B cell (primary cell): ENCODE data around the gene NYAP1. TPM values are rescaled to one million over a fixed set of nuclear protein-coding genes. Genes with fewer than 3 reads are reported as not detected.

Experiments
- ATAC-seq: fragments of 200-7000 bp; cut with Tn5 transposase; one replicate; pipeline ENCODE4 v1.10.0; 2021; ENCODE audit warnings: low read depth, mild to moderate bottlenecking, moderate number of reproducible peaks, moderate library complexity
- CTCF ChIA-PET: fragments of 350-600 bp; sonication (Branson Sonifier 250); formaldehyde crosslinking; loops from one replicate; lab custom pipeline; 2021; ENCODE audit warnings: antibody characterized with exemption, inconsistent platforms; lab: Charles Lee
- POLR2A ChIA-PET: fragments of 350-600 bp; sonication (Branson Sonifier 250); formaldehyde crosslinking; loops from one replicate; lab custom pipeline; 2021; ENCODE audit warnings: antibody characterized with exemption; lab: Charles Lee
- DNase-seq: peaks from one replicate; pipeline ENCODE4 v3.0.0; 2013
- H2AFZ ChIP-seq: 2 replicates; pipeline ENCODE4 v1.6.1; 2012; ENCODE audit warnings: mild to moderate bottlenecking, low read depth, low read length; ENCODE audit not compliant: insufficient read depth, poor library complexity, severe bottlenecking
- H3K27ac ChIP-seq, 2 donors: 1 replicate in 1 of 2; 2 replicates in 1 of 2; pipeline ENCODE4 v1.5.1; 2012 to 2013; ENCODE audit warnings: low read length in 2 of 2, mild to moderate bottlenecking in 2 of 2, moderate library complexity in 1 of 2
- H3K27me3 ChIP-seq, 4 experiments: fragments of 200-600 bp in 1 of 4; sonication (generic) in 1 of 4; replicated peaks in 1 of 4; 1 replicate in 2 of 4; 2 replicates in 2 of 4; pipeline versions ENCODE4 v1.6.1 to v1.7.0; 2013 to 2016; ENCODE audit warnings: low read length in 3 of 4, mild to moderate bottlenecking in 2 of 4, mixed read lengths in 1 of 4, moderate library complexity in 1 of 4; ENCODE audit not compliant: insufficient read depth in 4 of 4, control insufficient read depth in 3 of 4; ENCODE audit errors: control extremely low read depth in 1 of 4
- H3K36me3 ChIP-seq, 2 experiments: replicated peaks in 1 of 2; 1 replicate in 1 of 2; 2 replicates in 1 of 2; pipeline versions ENCODE4 v1.6.1 to v1.7.1; 2013; ENCODE audit warnings: low read length in 1 of 2; ENCODE audit not compliant: insufficient read depth in 2 of 2, control insufficient read depth in 1 of 2; ENCODE audit errors: control extremely low read depth in 1 of 2, extremely low read depth in 1 of 2
- H3K4me1 ChIP-seq, 2 donors: fragments of 200-600 bp in 1 of 2; sonication (generic) in 1 of 2; 1 replicate in 1 of 2; 2 replicates in 1 of 2; pipeline versions ENCODE4 v1.5.1 to v1.6.1; 2013 to 2017; ENCODE audit warnings: low read length in 2 of 2; ENCODE audit not compliant: control insufficient read depth in 2 of 2, insufficient read depth in 2 of 2
- H3K4me2 ChIP-seq: replicated peaks from 2 replicates; pipeline ENCODE3; 2012; ENCODE audit warnings: mild to moderate bottlenecking, low read depth, low read length; ENCODE audit not compliant: poor library complexity, severe bottlenecking
- H3K4me3 ChIP-seq, 5 experiments: fragments of 200-600 bp in 1 of 5; sonication (generic) in 1 of 5; 1 replicate in 3 of 5; 2 replicates in 2 of 5; pipeline versions ENCODE4 v1.5.1 to v1.7.0; 2011 to 2016; ENCODE audit warnings: low read length in 4 of 5, mild to moderate bottlenecking in 4 of 5, low read depth in 2 of 5, control low read depth in 1 of 5, moderate library complexity in 1 of 5; ENCODE audit not compliant: insufficient read depth in 1 of 5; ENCODE audit errors: control extremely low read depth in 1 of 5, extremely low read depth in 1 of 5
- H3K79me2 ChIP-seq: fragments of 200-600 bp; sonication (generic); one replicate; pipeline ENCODE4 v1.6.0; 2016; ENCODE audit warnings: low read length; ENCODE audit not compliant: control insufficient read depth, insufficient read depth
- H3K9ac ChIP-seq: fragments of 200-600 bp; sonication (generic); 2 replicates; pipeline ENCODE4 v1.6.1; 2017; ENCODE audit warnings: mild to moderate bottlenecking, low read length, moderate library complexity
- H3K9me3 ChIP-seq, 3 donors: one replicate each; pipeline versions ENCODE4 v1.6.1 to v1.7.1; 2013; ENCODE audit warnings: low read length in 2 of 3; ENCODE audit not compliant: control insufficient read depth in 2 of 3, insufficient read depth in 1 of 3; ENCODE audit errors: control extremely low read depth in 1 of 3
- H4K20me1 ChIP-seq: 2 replicates; pipeline ENCODE4 v1.6.0; 2012; ENCODE audit warnings: mild to moderate bottlenecking, low read length; ENCODE audit not compliant: insufficient read depth, control insufficient read depth, poor library complexity, severe bottlenecking
- H3K27ac Mint-ChIP-seq: one replicate; pipeline ENCODE4 v1.8.0; 2021; ENCODE audit warnings: mixed read lengths
- H3K27me3 Mint-ChIP-seq: one replicate; pipeline ENCODE4 v1.8.0; 2021; ENCODE audit warnings: mixed read lengths
- H3K4me1 Mint-ChIP-seq: one replicate; pipeline ENCODE4 v1.8.0; 2021; ENCODE audit warnings: mixed read lengths
- H3K4me3 Mint-ChIP-seq: one replicate; pipeline ENCODE4 v1.8.0; 2021; ENCODE audit warnings: mixed read lengths
- H3K9me3 Mint-ChIP-seq: one replicate; pipeline ENCODE4 v1.8.0; 2022; ENCODE audit warnings: mixed read lengths; ENCODE audit not compliant: insufficient read depth
- EZH2 ChIP-seq: IDR thresholded peaks from 2 replicates; pipeline ENCODE4 v1.6.1; 2012; ENCODE audit warnings: borderline replicate concordance, low read depth, mild to moderate bottlenecking, moderate library complexity, low read length; ENCODE audit not compliant: insufficient read depth, poor library complexity, severe bottlenecking
- WGBS: methylation state at CpG from one replicate; pipeline ENCODE4 v1.1.5; 2013; ENCODE audit warnings: missing lambda C conversion rate; ENCODE audit not compliant: insufficient coverage; 5-methylcytosine and 5-hydroxymethylcytosine counted together
- intact Hi-C: fragments of 100-400 bp; cut with micrococcal nuclease; formaldehyde crosslinking; loops from one replicate; pipeline ENCODE4 v1.10.0; 2022
- polyA plus RNA-seq: library from polyadenylated mRNA; depleted of rRNA; stranded (reverse); fragments of >200 nt; gene quantifications from 2 replicates; pipeline ENCODE4 v1.2.3, GENCODE V29; 2012
- total RNA-seq, 2 donors: library from RNA; stranded (reverse); fragments of 120-200 nt in 1 of 2; gene quantifications; 1 replicate in 1 of 2; 2 replicates in 1 of 2; pipeline versions ENCODE4 v1.2.3 to v1.2.4, GENCODE V29; 2013 to 2022
- TF ChIP-seq, protein P1 (sequence below): fragments of 200-600 bp; IDR thresholded peaks from one replicate; pipeline ENCODE4 v1.8.0; 2022; ENCODE audit warnings: antibody characterized with exemption, mild to moderate bottlenecking

The NYAP1 gene
- total and polyA plus RNA-seq, 2 donors (not counting 1 experiment from before 2014, with no cell fraction given), result 0.06 TPM; not detected in 1

DNA sequence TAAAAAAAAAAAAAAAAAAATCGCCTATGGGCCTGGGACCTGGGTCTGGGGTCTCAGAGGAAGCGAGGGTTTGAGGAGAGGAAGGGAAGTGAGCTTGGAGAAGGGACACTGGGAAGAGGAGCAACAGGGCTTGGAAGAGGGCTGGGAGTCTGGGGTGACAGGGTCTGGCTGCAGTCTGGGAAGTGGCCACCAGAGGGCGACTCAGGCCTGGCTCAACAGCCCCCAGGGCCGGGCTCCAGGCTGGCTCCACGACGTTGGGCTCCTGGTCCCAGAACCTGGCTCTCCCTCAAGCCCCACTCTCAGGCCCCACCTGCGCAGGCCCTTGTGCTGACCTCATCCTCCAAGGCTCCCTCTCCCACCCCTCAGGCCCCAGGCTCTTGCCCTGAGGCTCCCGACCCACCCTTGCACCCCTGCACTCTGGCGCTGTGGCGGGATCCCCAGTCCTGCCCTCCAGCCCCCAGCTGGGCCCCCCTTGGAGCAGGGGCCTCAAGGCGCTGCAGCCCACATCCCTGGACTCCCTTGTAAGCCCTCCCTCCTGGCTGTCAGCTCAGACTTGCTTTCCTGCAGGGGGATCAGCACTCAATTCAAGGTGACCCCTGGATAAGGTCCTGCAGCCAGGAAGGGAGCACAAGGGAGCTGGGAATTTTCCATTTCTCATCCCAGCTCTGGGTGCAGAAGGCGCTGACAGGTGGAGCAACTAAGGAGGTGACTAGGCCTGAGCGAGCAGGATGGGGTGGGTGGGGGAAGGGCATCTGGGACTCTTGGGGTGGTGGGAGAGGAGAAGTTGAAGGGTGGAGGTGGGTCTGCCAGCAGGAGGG lies 14.3 kb upstream of the NYAP1 start:
- H3K27me3 ChIP-seq, result no peaks in the 10 kb centered on the region
- H2AFZ ChIP-seq, result no peak overlapping the region
- H3K4me2 ChIP-seq, result peak overlapping the region; percentile 17
- TF ChIP-seq EZH2, result no peak
- TF ChIP-seq, protein P1, sequence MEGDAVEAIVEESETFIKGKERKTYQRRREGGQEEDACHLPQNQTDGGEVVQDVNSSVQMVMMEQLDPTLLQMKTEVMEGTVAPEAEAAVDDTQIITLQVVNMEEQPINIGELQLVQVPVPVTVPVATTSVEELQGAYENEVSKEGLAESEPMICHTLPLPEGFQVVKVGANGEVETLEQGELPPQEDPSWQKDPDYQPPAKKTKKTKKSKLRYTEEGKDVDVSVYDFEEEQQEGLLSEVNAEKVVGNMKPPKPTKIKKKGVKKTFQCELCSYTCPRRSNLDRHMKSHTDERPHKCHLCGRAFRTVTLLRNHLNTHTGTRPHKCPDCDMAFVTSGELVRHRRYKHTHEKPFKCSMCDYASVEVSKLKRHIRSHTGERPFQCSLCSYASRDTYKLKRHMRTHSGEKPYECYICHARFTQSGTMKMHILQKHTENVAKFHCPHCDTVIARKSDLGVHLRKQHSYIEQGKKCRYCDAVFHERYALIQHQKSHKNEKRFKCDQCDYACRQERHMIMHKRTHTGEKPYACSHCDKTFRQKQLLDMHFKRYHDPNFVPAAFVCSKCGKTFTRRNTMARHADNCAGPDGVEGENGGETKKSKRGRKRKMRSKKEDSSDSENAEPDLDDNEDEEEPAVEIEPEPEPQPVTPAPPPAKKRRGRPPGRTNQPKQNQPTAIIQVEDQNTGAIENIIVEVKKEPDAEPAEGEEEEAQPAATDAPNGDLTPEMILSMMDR, result peak; percentile 87
- no peak overlapping the region for H3K4me3 Mint-ChIP-seq
- H3K4me1 Mint-ChIP-seq, result peaks cover 24% of the 10 kb centered on the region
- H3K27ac Mint-ChIP-seq, result peak overlapping the region; percentile 53
- no peak overlapping the region for H3K27ac ChIP-seq
- peaks cover 9 to 21% of the 10 kb centered on the region in 2 donors for H3K4me1 ChIP-seq
- ChIA-PET CTCF (interaction anchor here (0.7 to 4.3 kb wide), 30 partner anchors 8 to 383 kb away, joined by 3 to 80 read pairs (median 5); partner anchors contain the start of genes FBXO24, NYAP1, SLC12A9 and TSC22D4), POLR2A (interaction anchor here (0.6 to 0.8 kb wide), 4 partner anchors 9 to 303 kb away, joined by 3 to 4 read pairs (median 4); partner anchors contain the start of gene TSC22D4)
- no peaks in the 10 kb centered on the region for H3K9me3 ChIP-seq
- DNase-seq (peak; percentile 84), ATAC-seq (peak; percentile 90)
- intact Hi-C loops, result loop anchor here (1.0 to 10.0 kb wide), 5 partner anchors 10 to 256 kb away; partner anchors contain the start of genes NYAP1, POP7 and TSC22D4
- H3K9ac ChIP-seq, result no peak overlapping the region
- peaks cover 4 to 48% of the 10 kb centered on the region in 2 experiments for H3K36me3 ChIP-seq
- no peaks in the 10 kb centered on the region for H3K9me3 Mint-ChIP-seq
- no peak overlapping the region for H3K4me3 ChIP-seq
- no peaks in the 10 kb centered on the region for H3K27me3 Mint-ChIP-seq
- H3K79me2 ChIP-seq, result peaks cover 25% of the 10 kb centered on the region
- WGBS, result 29% methylated on average over 9 of the region's 13 CpGs
- H4K20me1 ChIP-seq, result peaks cover 57% of the 10 kb centered on the region
